GM18873 (cell line): Measurements from ENCODE around the gene PRDM2.

Source experiments
- ATAC-seq: cut with Tn5 transposase; IDR thresholded peaks from one replicate; pipeline ENCODE4 v1.9.1; 2021; ENCODE audit warnings: mild to moderate bottlenecking, moderate library complexity, moderate number of reproducible peaks; ENCODE audit not compliant: unreplicated experiment, low FRiP score

The PRDM2 gene

GRCh38 chr1:13784971-13785370, 85.0 kb downstream of the PRDM2 start:
- ATAC-seq = no peak

- ATAC-seq = no peak
These were observed 86.6 kb downstream of the PRDM2 start for GRCh38 chr1:13786541-13786940.

GRCh38 chr1:13788795-13789194, 88.8 kb downstream of the PRDM2 start:
- ATAC-seq = no peak

- ATAC-seq = no peak
These were observed 90.5 kb downstream of the PRDM2 start for GRCh38 chr1:13790290-13791030.

GRCh38 chr1:13792419-13792818, 92.4 kb downstream of the PRDM2 start:
- ATAC-seq = no peak

GRCh38 chr1:13793088-13793730, 93.2 kb downstream of the PRDM2 start:
- no peak for ATAC-seq

- ATAC-seq = no peak
These were observed 94.5 kb downstream of the PRDM2 start for GRCh38 chr1:13794231-13795187.

- ATAC-seq = no peak
These were observed 97.4 kb downstream of the PRDM2 start for GRCh38 chr1:13797397-13797796.

- no peak for ATAC-seq
These were observed 98.1 kb downstream of the PRDM2 start for GRCh38 chr1:13798120-13798519.

- no peak for ATAC-seq
These were observed 99.7 kb downstream of the PRDM2 start for GRCh38 chr1:13799502-13800283.

- ATAC-seq = no peak
These were observed 101.2 kb downstream of the PRDM2 start for GRCh38 chr1:13801232-13801631.

- ATAC-seq = no peak
These were observed 101.9 kb downstream of the PRDM2 start for GRCh38 chr1:13801655-13802486.

GRCh38 chr1:13802782-13803545, 103.0 kb downstream of the PRDM2 start:
- no peak for ATAC-seq

GRCh38 chr1:13803546-13804239, 103.7 kb downstream of the PRDM2 start:
- no peak for ATAC-seq

GRCh38 chr1:13804240-13804633, 104.2 kb downstream of the PRDM2 start:
- ATAC-seq = no peak

GRCh38 chr1:13805431-13805830, 105.4 kb downstream of the PRDM2 start:
- no peak for ATAC-seq

GRCh38 chr1:13806108-13806507, 106.1 kb downstream of the PRDM2 start:
- ATAC-seq = no peak

- ATAC-seq = no peak
These were observed 107.2 kb downstream of the PRDM2 start for GRCh38 chr1:13807209-13807608.
